GM18502 (cell line): ENCODE results near the gene PWWP2B.
"Not testable (repeated sequence)": the region's sequence is repeated elsewhere in the genome, so short reads cannot be mapped to it uniquely, and the experiment has no call there.

ENCODE experiments used
- ATAC-seq: cut with Tn5 transposase; IDR thresholded peaks from one replicate; pipeline ENCODE4 v1.9.1; 2021; ENCODE audit warnings: mild to moderate bottlenecking; ENCODE audit not compliant: unreplicated experiment, poor library complexity

The PWWP2B gene

GRCh38 chr10:132428486-132428995 lies 31.5 kb downstream of the PWWP2B start:
- ATAC-seq: no peak

DNA sequence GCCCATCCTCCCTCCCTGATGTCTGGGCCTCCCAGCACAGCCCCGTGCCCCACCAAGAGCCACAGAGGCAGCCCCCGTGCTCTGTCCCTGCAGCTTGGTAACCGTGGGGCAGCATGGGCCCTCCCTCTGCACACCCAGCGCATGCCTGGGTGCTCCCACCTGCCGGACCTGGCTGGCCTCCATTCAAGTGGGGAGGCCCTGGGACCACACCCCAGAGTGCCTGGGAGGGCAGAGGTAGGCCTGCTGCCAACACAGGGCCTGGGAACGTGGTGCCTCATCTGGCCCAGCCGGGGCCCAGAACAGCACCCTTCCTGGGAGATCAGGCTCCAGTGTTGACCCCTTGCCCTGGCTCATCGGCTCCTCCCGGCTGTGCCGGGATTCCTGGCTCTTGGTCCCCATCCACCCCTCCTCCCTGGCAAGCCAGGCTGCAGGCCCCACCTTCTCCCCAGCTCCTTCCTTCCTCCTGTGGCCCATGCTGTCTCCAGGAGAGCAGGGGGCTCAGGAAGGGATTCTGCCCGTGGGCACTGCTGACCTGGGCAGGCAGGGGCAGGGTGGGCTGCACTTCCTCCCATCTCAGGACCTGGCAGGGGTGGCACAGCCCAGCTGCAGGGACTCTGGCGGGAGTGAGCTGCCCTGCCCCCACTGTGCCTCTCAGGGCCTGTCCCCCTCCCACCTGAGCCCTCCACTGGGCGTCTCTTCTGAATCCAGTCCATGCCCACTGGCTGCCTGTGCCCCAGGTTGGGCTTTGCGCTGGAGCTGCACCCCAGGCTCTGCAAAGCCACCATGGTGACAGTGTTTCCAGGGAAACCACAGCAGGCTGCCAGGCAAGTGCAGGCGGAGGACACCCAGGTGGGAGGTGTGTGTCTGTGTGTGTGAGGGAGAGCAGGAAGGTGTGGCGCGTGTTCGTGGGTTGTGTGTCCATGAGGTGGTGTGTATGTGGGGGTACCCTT lies 32.6 kb downstream of the PWWP2B start:
- no peak for ATAC-seq

DNA sequence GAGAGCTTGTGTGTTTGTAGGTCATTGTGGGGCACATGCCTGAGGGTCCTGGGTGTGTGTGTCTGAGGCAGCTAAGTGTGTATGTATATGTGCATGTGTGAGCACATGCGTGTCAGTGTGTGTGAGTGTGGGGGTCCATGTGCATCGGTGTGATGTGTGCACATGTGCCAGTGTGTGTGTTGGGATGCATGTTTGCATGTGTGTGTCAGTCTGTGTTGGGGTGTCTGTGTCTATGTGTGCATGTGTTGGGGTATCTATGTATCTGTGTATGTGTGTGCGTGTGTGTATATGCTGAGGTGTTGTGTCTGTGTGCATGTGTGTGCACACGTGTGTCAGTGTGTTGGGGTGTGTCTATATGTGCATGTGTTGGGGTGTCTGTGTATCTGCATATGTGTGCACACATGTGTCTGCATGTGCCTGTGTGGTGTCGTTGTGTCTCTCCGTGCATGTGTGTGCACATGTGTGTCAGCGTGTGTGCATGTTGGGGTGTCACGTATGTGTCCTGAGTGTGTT lies 33.3 kb downstream of the PWWP2B start:
- ATAC-seq: no peak

DNA sequence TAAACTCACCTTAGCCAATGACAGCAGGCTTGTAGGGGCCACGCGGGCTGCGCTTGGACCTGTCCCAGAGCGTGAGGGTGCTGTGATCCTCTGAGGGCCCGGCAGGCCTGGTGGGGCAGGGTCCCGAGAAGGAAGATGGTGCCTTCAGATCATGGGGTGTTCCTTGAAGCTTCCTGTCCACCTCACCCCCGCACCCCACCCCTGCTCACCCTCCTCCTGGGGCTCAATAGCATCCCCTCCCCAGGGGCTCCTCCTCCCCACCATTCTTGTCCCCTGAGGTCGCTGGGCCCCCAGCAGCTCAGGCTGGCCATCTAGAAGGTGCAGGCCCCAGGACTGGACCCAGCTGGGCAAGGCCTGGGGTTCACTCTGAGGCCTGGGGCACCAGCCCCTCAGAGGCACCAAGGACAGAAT lies 33.9 kb downstream of the PWWP2B start:
- ATAC-seq: no peak

GRCh38 chr10:132431537-132432175 lies 34.7 kb downstream of the PWWP2B start:
- no peak for ATAC-seq

GRCh38 chr10:132432176-132432540 lies 35.2 kb downstream of the PWWP2B start:
- ATAC-seq: no peak

DNA sequence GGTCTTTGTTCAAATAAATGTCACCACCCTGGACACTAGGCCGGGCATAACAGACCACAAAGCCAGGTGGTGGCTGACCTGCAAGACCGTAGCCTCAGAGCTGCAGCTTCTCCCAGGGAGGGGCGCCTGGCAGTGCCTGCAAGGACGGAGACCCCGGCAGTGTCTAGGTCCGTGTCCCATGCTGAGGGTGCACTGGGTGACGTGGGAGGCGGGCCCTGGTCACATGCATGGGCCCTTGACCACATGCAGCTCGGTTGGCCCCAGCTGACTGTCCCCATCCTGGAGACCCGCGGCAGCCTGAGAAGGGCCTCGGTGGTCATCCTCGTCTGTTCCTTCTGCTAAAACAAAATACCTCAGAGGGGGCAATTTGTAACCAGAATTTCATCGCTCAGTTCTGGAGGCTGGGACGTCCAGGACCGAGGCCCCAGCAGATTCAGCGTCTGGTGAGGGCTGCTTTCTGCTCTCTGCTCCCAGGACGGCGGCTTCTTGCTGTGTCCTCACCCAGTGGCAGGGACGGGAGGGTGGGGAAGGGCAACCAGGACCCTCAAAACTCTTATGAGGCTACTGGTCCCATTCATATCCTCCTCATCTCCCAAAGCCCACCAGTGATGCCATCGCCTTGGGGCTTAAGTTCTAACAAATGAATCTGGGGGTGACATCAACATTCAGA lies 36.8 kb downstream of the PWWP2B start:
- ATAC-seq: no peak

DNA sequence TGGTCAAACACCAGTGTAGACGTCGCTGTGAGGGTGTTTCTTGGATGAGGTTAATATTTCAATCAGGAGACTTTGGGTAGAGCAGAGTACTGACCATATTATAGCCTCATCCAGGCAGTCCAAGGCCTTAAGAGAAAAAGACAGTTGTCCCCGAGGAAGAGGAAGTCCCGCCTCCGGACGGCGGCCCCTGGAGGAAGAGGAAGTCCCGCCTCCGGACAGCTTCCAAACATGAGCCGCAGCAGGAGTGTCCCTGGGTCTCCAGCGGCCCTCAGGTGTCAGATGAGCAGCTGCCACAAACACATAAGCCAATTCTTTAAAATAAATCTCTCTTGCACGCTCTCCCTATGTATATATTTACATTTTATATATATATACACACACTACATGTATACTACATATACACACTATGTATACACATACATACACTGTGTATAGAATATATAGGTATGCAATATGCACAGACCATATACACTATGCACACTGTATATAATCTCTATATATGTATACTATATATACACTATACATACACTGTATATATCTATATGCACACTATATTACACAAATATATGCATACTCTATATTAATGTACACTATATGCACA lies 37.5 kb downstream of the PWWP2B start:
- ATAC-seq: no peak

DNA sequence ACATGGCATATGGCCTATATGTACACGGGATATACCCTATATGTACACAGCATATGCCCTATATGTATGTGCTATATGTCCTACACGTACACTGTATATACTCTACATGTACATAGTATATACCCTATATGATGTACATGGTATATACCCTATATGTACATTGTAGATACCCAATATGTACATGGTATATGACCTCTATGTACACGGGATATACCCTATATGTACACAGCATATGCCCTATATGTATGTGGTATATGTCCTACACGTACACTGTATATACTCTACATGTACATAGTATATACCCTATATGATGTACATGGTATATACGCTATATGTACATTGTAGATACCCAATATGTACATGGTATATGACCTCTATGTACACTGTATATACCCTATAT lies 38.3 kb downstream of the PWWP2B start:
- ATAC-seq: not testable (repeated sequence)

GRCh38 chr10:132436096-132436495 lies 39.1 kb downstream of the PWWP2B start:
- ATAC-seq: not testable (repeated sequence)

GRCh38 chr10:132436861-132437410 lies 39.9 kb downstream of the PWWP2B start:
- no peak for ATAC-seq

GRCh38 chr10:132437541-132437950 lies 40.5 kb downstream of the PWWP2B start:
- ATAC-seq: no peak

DNA sequence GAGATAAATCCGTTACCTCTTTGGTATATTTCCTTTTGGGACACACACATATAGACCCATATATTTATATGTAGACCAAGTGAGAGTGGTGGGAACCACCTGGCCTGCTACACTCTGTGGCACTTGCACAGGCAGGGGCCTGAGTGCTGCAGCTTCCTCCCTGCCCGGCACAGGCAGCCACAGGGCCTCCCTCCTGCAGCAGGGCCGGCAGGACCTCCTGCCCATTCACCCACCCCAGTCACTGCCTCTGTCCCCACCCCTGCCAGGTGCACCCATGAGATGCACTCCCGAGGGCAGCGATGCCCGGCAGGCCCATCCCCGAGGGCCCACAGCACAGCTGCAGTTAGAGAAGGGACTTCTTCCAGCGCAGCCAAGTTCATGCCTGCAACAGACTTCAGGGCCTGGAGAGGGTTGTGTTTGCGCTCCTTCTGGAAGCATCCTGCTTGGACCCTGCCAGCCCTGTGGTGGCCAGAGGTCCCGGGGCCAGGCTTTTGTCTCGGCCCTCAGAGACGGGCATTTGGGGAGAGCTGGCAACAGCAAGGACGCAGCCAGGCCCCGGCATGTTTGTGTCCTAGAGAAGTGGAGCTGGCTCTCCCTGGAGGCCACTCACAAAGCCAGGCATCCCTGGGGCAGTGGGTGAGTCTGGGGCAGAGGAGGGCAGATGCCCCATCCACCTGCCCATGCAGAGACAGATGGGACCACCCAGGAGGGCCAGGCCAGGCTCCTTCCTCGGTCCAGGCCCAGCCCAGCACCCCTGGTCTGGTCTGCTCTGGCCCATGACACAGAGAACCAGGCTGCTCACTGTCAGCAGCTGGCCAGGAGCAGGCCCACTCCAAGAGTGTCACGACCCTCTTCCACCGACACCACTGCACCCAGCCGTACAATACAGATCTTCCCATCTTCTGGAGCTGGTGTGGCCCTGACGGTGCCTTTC lies 41.4 kb downstream of the PWWP2B start:
- no peak for ATAC-seq

DNA sequence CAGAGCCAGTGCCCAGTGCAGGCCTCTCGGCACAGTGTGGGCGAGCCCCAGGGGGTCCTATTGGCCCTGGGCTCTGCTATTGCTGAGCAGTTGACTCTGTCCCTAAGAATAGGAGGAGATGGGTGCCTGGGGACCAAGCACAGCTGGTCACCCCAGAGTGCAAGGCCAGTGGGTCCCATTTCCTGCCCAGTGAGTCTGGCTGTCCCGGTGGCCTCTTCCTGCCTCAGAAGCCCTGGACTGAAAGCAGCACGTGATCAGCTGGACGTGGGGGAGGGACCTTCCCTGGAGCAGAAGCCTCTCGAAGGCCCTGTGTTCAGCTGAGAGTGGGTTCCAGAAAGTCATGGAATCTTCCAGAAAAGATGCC lies 42.0 kb downstream of the PWWP2B start:
- ATAC-seq: no peak

DNA sequence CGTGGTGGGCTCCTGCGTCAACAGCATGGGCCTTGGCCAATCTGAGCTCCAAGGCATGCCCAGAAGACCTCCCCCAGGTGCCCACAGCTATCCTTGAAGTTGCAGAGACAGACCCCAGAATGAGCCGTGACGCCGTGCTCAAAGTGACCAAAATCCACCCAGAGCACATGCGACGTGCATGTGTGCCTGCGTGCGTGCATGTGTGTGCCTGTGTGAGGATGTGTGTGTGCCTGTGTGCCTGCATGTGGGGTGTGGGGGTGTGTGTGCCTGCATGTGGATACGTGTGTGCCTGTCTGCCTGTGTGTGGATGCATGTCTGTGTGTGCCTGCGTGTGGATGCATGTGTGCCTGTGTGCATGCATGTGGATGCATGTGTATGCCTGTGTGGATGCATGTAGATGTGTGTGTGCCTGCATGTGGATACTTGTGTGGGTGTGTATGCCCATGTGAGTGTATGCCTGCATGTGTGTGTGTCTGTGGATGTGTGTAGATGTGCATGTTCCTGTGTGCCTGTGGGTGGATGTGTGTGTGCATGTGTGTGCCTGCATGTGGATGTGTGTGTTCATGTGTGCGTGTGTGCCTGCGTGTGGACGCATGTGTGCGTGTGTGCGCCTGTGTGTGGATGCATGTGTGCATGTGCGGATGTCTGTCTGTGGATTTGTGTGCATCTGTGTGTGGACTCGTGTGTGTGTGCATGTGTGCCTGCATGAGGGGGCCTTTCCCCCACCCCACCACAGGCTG lies 42.6 kb downstream of the PWWP2B start:
- ATAC-seq: no peak

GRCh38 chr10:132440791-132441565 lies 44.0 kb downstream of the PWWP2B start:
- ATAC-seq: no peak

GRCh38 chr10:132441818-132442524 lies 45.0 kb downstream of the PWWP2B start:
- no peak for ATAC-seq
